ENCODE measurements around the gene CORO7.

The CORO7 gene

DNA sequence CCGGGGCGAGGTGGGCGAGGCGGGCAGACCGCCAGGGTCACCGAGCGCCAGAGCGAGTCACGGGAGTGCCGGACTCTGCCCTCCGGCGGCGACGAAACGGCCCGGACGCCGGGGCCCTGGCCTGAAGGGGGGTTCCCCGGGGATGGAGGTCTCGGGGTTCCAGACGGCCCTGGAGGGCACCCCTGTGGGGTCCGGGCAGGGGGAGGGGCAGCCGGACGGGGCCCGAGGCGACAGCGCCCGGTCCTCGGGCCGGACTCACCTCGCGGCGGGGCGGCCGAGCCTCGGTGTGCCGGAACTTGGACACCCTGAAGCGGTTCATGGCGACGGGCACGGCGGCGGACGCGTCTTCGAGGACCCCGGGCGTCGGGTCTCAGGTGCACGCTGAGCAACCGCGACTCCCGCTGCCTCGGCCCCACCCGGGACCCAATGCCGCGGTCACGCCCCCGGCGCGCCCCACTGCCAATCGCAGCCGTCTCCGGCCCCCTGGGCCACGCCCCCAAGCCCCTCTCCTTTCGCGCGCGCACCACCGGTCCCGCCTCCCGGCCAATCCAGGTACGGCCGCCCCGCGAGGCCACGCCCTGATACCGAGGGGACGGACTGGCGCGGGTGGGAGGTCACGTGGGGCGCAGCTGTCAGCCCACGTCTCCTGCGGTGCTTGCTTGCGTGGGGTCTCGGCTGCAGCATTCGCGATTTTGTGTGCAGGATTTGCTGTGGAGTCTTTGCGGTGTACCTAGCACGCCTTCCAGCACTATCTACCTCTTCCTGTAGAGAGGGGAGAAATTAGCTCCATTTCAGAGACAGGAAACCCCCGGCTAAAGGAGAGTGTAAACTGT lies at the start of gene CORO7:
Gene CORO7 (minus strand): TSS at position 397 of the 833 bp plus-strand sequence. CDS start 78 bp downstream, at position 319.
- peak; percentile 98 to 99 for DNase-seq

GRCh38 chr16:4463522-4464163 lies 47.2 kb upstream of the CORO7 start:
- DNase-seq = no peak

DNA sequence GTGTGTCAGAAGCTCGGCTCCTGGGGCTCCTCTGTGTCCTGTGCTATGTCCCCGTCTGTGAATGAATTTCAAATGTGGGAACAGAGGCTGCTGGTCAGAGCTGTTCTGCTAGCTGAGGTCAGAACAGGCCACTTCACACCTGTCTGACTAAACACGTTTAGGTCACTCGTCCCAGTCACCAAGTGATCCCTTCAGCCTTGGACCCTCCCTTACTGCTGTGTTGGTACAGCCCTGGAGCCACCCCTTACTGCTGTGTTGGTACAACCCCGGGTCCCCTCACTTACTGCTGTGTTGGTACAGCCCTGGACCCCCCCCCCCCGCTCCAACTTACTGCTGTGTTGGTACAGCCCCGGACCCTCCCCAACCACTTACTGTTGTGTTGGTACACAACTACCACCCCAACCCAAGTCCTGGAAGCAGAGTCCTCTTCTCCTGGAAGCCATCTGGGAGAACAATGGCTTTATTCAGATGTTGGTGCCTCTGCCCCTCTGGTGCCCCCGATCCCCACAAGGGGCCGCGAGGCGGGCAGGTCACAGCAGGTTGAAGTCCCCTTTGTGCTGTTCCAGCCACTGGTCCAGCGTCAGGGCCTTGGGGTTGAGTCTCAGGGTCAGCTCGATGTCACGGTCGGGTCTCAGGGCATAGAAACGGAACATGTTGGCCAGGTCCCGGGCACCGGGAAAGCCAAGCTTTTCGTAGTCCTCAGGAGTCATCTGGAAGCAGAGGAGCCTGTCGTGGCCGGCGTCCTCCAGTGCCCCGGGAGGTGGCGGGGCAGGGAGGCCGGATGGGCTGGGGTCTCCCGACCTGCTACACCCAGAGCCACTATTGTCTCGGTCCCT lies 45.1 kb upstream of the CORO7 start:
- DNase-seq = no peak

DNA sequence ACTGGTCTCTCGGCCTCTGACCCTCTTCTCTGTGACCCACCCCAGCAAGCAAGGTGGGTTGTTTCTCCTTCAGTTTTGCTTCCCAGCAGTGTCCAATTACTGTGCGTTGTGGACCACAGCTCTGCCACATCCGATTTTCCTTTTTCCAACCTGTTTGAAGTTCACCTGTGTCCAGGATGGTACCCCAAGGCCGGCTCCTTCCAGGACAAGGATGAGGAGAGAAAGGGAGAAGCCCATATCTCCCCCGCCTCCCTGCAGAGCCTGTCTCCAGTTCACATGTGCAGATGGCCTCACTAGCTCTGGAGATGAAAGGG lies 44.5 kb upstream of the CORO7 start:
- no peak for DNase-seq

DNA sequence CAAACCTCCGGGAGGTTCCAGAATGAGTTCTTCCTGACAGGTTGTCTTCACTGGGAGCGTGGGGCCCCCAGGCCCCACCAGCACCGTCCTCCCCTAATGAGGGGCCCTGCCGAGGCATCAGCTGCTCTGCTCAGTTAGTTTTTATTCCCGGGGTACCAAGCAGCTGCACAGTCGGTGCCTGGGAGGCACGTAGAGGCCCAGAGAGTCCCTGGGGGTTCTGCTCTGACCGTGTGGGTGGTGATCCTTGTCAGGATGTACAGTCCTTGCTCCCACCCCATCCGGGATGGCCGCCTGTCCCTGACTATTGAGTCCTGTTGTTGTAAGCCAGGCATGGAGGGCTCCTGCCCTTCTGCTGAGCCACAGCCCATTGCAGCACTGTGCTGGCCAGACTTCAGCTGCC lies 39.6 kb upstream of the CORO7 start:
- DNase-seq = no peak

DNA sequence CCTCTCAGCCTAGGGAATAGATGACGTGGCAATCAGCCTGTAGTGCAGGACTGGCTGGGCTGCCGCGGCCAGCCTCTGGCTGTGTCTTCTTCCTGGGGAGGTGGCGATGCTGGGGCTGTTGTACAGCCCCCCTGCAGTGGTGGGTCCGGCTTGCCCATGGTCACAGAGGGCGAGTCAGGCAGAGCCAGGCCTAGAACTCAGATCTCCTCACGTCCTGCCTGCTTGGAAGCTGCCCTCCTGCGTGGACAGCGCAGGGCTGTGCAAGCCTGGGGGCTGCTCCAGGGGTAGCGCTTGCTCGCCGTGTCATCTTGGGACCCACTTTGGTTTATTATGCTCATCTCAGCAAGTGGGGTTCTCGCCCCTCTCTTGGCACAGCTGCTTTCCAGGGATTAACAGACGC lies 38.7 kb upstream of the CORO7 start:
- DNase-seq = no peak

- no peak for DNase-seq
Observed at GRCh38 chr16:4454623-4455022, 38.2 kb upstream of the CORO7 start.

GRCh38 chr16:4452674-4453073 lies 36.3 kb upstream of the CORO7 start:
- no peak for DNase-seq

DNA sequence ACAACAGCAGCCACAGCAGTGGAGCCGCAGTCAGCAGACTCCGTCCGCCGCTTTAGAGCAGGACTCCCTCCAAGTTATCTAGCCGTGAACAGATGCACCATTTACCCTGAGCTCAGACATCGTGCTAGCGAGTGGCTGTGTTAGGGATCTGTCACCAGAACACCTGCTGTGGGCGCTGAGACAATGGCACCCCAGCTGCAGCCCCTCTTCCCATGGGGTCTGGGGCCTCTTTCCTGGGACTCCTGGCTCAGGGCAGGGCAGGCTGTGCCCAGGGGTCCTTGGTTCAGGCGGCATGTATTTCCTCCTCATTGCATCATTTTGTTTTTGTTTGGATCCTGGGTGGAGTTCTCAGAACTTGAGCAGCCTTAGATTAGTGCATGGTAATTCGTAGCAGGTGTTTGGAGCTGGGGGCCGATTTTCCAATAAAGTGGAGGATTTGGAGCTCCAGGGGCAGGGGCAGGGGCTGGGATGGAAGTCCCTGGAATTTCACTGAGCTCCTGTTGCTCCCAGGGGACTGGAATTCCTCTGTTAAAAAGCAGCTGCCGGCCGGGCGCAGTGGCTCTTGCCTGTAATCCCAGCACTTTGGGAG lies 34.6 kb upstream of the CORO7 start:
- DNase-seq = no peak

- DNase-seq = no peak
Observed at GRCh38 chr16:4450430-4450829, 34.0 kb upstream of the CORO7 start.

- DNase-seq = no peak
Observed at GRCh38 chr16:4443986-4444385, 27.6 kb upstream of the CORO7 start.

GRCh38 chr16:4443271-4443670 lies 26.9 kb upstream of the CORO7 start:
- no peak for DNase-seq

- DNase-seq = no peak
Observed at GRCh38 chr16:4442371-4442770, 26.0 kb upstream of the CORO7 start.

GRCh38 chr16:4437366-4437765 lies 21.0 kb upstream of the CORO7 start:
- no peak for DNase-seq

DNA sequence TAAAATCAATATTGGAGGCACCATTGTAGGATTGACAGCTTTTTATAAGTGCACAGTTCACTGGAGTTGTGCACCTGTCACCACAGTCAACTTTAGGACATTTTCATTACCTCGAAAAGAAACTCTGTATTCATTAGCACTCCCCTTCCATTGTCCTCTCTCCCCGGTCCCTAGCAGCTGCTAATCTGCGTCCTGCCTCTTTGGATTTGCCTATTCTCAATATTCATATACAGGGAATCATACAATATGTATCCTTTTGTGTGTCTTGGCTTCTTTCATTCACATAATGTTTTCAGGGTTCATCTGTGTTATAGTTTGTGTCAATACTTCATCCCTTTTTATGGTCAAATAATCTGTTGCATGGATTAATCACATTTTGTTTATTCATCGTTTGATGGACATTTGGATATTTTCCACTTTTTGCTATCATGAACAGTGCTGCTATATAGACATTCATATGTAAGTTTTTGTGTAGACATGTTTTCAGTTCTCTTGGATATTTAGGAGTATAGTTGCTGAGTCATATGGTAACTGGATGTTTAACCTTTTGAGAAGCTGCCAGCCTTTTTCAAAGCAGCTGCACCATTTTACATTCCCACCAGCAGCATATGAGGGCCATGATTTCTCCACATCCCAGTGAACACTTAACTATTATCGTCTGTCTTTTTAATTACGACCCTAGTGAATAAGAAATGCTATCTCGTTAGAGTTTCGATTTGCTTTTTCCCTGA lies 19.1 kb upstream of the CORO7 start:
- DNase-seq = no peak

DNA sequence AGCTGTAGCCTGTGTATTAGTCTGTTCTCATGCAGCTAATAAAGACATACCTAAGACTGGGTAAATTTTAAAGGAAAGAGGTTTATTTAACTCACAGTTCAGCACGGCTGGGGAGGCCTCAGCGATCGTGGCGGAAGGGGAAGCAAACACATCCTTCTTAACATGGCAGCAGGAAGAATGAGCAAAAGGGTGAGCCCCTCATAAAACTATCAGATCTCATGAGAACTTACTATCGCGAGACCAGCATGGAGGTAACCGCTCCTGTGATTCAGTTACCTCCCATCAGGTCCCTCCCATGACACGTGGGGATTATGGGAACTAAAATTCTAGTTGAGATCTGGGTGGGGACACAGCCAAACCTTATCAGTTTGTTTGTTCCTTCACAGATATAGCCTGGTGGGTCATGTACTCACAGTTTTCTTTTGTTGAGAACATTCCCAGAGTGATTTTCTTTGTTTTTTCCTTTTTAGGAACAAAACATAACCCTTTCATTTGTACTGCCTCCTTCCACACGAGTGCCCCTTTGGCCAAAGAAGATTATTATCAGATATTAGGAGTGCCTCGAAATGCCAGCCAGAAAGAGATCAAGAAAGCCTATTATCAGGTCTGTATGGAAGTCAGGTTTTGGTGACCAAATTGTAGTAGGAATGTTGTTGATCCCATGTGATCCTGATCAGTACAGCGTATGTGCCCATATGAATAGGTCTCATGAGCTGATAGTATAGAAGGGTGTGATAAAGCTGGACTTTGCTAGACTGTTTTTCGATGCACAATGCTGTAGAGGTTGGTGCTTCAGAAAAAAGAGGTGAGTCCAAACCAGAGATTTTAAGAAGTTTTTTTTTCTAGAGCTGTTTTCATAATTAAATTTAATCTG lies 17.8 kb upstream of the CORO7 start:
- DNase-seq = no peak

GRCh38 chr16:4433228-4433627 lies 16.8 kb upstream of the CORO7 start:
- DNase-seq = no peak

GRCh38 chr16:4431023-4431422 lies 14.6 kb upstream of the CORO7 start:
- DNase-seq = no peak

DNA sequence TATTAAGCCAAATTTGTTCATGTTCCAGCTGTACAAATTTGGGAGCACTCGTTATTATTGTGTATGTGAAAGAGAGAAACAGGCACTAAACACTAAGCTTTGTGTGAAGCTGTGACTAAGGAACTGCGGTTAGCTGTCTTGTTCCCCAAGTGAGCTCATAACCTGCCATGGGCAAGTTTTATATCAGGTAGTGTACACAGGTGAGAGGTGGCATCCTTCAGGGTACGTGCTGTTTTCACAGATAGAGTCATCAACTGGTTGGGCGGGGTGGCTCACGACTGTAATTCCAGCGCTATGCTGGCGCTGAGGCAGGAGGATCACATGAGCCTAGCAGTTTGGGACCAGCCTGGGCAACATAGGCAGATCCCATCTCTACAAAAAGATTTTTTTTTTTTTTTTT lies 12.1 kb upstream of the CORO7 start:
- DNase-seq = no peak

GRCh38 chr16:4426722-4427372 lies 10.5 kb upstream of the CORO7 start:
- DNase-seq = no peak
